ENCODE measurements around the gene GDPD5.
A peak's percentile ranks its signal among the peaks of the same experiment; 100 is the strongest.

DNA sequence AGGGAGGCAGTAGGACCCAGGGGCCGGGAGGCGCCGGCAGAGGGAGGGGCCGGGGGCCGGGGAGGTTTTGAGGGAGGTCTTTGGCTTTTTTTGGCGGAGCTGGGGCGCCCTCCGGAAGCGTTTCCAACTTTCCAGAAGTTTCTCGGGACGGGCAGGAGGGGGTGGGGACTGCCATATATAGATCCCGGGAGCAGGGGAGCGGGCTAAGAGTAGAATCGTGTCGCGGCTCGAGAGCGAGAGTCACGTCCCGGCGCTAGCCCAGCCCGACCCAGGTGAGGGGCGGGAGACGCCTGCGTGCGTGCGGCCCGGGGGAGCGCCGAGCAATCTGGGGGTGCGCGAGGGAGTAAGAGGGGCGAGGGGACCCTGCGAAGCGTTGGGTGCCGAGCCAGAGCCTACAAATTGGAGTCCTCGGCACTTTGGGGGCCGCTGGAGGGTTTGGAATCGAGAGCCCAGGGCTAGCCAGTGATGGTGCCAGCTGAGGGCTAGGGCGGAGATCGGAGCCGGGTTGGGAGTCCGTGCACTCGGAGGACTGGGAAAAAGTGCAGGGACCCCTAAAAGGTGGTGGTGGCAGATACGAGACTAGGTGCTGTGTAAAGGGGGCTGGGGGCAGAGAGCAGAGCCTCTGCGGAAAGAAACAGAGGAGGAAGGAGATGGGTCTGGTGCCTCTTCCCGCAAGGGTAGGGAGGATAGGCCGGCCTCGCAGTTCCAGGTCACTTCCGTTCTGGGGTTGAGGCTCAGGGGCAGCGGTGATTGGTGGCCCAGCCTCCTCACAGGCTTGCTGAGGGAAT, 36.5 kb upstream of the GDPD5 start, which contains the start of gene SERPINH1:
- TF ChIP-seq, protein P1, sequence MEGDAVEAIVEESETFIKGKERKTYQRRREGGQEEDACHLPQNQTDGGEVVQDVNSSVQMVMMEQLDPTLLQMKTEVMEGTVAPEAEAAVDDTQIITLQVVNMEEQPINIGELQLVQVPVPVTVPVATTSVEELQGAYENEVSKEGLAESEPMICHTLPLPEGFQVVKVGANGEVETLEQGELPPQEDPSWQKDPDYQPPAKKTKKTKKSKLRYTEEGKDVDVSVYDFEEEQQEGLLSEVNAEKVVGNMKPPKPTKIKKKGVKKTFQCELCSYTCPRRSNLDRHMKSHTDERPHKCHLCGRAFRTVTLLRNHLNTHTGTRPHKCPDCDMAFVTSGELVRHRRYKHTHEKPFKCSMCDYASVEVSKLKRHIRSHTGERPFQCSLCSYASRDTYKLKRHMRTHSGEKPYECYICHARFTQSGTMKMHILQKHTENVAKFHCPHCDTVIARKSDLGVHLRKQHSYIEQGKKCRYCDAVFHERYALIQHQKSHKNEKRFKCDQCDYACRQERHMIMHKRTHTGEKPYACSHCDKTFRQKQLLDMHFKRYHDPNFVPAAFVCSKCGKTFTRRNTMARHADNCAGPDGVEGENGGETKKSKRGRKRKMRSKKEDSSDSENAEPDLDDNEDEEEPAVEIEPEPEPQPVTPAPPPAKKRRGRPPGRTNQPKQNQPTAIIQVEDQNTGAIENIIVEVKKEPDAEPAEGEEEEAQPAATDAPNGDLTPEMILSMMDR (IDR thresholded peaks at IDR 0.05; ENCODE audit: low read depth, low read length, poor library complexity, severe bottlenecking) = no peak
- peak; percentile 18; the same call in 1 of the 2 replicates for TF ChIP-seq EZH2phosphoT487 (IDR thresholded peaks at IDR 0.05; ENCODE audit: borderline replicate concordance, low read length)

Data from DOHH2 (cell line).